HG03520 (cell line): Measurements from ENCODE around the gene PHF21A.

ENCODE experiments used
- ATAC-seq: cut with Tn5 transposase; IDR thresholded peaks from one replicate; pipeline ENCODE4 v1.9.1; 2021; ENCODE audit warnings: mild to moderate bottlenecking, moderate library complexity; ENCODE audit not compliant: unreplicated experiment

PHF21A gene

DNA sequence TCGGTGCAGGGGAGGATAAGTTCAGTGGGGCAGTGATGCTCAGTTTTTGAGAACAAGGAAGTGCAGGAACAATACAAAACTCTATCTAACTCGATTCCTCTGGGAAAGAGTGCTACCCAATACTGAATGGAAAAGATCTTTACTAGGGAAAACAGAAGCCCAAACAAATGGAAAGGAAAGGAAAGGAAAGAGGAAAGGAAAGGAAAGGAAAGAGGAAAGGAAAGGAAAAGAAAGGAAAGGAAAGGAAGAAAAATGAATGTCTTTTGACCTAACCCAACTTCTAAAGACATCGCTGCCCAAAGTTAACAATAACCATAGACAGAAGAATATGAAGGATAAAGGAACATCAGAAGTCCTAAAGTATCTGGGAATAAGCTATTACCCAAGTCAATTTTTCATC is 41.6 kb downstream of the PHF21A start:
- ATAC-seq = no peak

DNA sequence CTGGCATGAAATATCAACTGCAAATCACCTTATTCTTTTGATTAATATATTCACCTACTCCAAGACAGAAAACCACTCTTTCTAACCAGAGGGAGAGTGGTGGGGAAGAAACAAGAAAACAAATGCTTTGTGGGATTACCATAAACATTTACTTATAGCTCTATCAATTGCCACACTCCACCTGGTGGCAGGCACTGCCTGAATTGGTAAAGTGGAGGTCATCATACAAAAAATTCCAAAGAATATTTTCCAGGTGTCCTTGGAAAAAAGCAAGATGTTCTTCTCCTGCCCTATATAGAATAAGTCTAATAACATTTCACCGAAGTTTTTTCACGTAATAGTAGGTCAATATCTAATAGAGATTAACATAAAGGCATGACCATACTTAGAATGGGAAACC is 45.3 kb downstream of the PHF21A start:
- no peak for ATAC-seq

DNA sequence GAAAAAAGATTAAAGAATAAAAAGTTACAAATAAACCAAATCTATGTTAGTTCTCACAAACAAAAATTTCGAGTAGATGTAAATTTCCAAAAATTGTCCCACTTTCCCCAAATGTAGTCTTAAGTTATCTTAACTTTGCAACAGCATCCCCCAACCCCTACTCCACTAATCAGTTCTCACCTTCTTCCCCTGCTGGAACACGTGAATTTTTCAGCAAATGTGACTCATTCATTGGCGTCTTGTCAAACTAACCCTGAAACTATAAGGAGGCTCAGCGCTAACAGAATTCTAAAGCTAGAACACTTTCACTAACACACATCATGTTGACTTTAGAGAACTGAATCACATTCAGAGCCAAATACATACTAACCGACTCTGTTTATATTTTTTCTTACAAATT is 46.1 kb downstream of the PHF21A start:
- ATAC-seq = no peak

DNA sequence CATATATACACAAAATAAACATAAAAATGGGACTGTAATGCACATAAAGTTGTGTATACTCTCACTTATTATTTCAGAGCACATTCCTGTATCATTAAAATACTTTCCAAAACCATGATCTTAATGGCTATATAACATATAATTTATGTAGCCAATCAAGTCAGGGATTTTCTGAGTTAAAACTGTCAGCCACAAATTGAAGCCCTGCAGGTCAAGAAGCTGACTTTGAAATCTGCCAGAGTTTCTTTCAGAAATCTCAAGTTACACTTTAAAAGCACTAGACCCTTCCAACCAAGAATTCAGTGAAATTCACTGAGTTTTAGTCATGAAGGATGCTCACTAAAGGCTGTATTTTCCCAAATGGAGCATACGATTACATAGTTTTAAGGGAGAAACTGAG is 47.6 kb downstream of the PHF21A start:
- ATAC-seq = no peak

DNA sequence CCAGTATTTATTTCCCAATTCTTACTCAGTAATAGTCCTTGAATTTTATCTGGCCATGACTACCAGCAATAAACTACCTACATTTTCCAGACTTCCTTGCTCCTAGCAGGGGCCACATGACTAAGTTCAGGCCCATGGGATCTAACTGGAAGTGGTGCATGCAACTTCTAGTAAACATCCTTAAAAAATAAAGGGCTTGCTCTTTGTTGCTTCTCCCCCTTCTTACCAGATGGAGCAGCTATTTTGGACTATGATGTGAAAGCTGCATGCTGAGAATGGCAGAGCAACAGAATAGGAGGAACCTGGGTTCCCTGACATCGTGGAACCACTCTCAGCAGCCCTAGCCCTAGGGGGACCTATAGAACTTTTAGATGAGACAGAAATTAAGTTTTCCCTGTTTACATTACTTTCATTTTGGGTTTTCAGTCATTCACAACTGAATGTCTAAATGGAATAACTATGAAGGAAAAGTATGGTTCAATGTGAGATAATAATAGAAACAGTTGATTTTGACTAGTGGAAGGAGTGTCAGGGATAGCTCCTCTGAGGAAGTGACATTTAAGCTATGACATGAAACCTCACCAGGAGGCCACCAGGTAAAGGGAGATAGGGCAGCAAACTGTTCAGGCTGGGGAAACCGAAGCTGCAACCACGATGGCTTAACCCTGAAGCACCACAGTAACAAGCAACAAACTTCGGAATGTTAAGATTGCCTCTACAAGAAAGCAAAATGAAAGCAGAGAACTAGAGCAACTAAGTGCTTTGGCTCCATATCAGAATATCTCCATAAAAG is 48.9 kb downstream of the PHF21A start:
- ATAC-seq = no peak

DNA sequence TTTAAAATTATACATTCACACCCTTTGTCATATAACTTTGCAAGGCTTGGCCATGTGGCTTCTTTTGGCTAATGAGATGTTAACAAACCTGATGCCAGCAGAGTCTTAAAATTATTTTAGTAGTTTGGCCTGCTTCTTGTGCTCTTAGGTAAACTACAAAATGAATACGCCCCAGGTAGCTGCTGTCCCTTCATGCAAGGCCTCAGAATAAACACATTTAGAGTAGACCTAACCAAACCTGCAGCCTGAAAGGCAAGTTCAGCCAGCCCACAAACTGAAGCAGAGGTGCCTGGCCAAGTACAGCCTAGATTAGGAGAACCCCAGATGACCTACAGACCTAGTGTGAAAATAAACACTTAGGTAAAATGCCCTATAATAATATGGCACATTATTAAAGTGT is 50.2 kb downstream of the PHF21A start:
- ATAC-seq = no peak

DNA sequence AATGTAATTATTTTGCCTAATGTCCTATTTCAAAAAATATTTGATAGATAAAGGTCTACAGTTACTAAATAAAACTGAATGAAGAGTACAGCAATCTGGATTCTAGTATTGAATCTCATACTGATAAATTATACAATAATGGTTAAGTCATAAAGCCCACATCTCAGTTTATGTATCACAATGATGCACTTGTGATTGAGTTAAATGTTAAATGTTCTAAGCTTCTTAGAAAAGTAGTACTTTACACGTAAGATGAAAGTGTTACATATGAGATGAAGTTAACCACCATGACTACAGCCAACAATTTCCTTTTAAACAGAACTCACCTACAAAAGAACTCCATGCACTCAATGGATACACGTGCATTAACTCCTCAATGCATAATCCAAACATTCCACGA is 51.7 kb downstream of the PHF21A start:
- no peak for ATAC-seq

DNA sequence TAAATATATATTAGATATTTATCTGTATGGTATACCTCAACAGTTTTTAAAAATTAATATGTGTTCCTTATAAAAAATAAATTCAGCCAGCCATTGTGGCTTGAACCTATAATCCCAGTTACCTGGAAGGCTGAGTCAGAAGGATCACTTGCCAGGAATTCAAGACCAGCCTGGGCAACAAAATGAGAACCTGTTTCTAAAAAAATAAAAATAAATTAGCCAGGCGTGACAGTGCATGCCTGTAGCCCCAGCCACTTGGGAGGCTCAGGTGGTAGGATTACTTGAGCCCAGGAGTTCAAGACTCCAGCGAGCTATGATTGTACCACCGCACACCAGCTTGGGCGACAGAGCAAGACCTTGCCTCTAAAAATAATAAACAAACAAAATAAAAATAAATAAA is 54.9 kb downstream of the PHF21A start:
- no peak for ATAC-seq

DNA sequence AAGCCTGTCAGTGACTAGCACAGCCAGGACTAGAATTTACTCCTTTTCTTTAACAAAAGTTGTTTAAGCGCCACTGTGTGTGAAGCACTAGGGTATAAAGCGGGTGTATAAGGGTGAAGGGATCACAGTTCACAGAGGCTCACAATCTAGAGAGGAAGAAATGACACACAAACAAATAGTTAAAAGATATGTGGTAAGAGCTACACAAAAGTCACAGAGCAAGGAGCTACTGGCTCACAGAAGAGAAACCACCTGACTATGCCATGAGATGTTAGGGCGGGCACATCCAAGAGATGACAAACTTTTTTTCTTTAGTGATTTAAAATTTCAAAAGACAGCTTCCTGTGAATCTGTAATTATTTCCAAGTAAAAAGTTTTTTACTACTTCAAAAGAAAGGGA is 55.6 kb downstream of the PHF21A start:
- ATAC-seq = no peak

DNA sequence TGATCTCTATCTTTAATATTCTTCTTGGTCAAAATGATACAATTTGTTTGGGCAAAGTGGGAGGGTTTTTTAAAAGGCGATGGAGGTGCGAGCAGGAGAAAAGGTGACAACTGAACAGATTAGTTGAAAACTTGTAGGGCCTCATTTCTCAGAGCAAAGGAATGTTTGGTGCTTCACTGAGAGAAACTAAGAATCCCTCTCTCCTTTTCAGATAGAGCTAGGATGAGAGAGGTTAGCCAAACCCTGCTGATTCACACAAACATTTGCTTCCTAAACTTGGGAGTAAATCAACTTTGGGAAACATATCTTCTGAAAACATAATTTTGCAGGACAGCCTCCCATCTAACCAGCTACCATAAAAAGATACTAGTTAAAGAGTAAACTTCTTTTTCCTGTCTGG is 57.0 kb downstream of the PHF21A start:
- ATAC-seq = no peak

DNA sequence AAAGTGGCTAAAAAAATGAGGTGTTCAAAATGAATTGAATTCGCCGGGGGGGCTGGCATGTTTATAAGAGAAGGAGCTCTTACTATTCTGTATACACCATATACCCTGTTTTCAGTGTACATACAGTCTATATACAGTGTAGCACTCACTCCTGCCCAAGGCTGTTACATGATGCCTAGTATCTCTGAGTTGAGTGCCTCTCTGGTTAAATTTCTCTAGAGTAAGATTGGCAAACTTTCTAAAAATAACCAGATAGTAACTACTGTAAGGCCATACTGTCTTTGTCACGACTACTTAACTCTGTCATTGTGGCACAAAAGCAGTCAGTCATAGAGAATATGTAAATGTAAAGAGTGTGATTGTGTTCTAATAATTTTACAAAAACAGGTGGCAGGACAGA is 58.1 kb downstream of the PHF21A start:
- no peak for ATAC-seq

DNA sequence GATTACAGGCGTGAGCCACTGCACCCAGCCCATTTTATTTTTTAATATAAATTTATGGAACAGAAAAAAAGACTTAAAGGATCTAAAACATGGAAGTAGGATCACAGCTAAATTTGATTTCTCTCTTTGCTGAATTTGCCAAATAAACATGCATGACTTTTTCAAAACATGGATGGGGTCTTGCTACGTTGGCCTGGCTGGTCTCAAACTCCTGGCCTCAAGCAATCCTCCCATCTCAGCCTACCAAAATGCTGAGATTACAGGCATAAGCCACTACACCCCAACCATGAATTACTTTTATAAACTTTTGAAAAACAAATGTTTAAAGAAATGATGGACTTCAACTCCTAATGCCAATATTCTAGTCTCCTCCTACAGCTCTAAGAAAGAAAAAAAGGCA is 61.2 kb downstream of the PHF21A start:
- no peak for ATAC-seq

DNA sequence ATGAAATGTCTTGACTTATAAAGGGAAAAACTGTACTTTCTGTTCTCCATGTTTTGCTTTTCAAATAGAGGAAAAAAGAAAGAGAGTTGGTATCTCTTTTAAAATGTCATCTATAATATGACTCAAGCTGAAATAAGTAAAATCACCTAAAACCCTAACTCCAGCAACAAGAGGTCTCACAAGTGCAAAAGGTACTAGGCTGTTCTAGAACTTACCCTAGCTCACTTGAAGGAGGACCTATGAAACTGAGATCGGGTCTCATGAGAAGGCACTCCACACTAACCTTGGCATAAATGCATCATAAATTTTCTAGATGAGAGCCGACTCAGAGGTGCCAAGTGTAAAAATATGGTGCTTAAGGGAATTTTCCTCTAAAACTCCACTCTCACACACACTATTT is 63.8 kb downstream of the PHF21A start:
- ATAC-seq = no peak

DNA sequence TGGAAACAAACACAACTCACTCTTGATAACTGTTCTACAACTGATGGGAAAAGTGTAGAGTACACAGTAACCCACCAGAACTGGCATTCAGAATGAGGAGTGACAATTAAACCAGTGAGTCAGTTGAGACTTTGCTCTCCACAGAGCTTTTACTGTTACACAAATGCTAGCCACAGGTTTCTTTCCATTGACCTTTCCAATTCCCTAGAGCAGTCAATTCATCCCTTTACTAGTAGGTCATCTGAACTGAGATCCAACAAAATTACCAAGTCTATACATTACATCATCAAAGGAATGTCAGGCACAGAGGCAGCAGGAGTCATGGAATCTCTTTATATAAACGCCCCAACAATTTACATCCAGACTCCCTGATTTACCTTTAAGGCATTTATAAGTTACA is 65.9 kb downstream of the PHF21A start:
- ATAC-seq = no peak

DNA sequence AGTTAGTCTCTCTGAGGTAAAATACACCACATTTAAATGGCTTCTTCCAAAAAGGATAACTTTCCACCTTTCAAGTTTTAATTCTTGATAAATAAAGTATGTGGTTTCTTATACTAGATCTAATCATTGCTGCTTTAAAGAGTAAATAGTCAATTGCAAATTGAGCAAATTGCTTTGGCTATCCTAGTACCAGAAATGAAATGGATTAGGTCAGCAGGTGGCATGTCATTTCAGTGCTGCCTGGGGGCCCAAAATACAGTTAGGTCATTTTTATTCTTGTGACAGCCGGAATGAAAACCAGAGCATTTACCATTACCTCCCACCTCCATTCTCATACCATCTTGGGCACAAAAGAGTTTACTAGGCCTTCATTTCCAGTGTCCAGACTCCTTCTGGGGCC is 70.2 kb downstream of the PHF21A start:
- ATAC-seq = no peak

DNA sequence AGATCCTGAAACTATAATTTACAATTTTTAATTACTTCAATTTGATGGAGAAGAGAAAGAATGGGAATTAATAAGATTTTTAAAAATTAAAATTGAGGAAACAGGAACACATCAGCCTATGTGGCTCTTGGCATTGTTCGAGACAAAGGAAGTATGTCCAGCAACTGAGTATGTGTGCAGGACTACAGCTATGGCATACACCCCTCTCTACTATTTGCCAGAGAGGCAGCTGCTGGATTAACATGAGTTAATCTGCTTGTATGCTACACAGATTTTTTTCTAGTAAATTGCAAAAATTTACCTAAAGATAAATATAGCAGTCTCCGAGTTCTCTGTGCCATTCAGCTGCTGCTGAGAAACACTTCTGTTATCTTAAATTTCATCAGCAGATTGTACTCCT is 70.6 kb downstream of the PHF21A start:
- ATAC-seq = no peak

DNA sequence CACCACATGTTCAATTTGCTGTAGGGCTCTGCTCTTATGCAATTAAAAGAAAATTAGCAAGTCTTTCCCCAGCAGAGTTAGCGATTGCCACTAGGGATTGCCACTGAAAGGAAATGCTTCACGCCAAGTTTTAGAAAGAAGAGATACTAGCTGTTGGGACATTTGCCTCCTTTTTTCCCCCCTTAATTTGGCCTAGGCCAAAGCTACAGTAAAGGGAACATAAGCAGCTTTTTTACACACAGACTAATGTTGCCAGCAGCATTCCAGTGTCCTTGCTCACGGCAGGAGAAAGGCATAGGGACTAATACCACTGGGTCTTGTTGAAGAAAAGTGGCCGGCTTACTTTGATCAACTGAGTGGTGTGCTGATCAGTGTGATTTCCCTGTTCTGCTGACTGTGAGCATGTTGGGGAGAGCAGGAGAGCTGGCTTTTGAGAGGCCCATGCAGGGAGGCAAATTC is 71.2 kb downstream of the PHF21A start:
- ATAC-seq = no peak

DNA sequence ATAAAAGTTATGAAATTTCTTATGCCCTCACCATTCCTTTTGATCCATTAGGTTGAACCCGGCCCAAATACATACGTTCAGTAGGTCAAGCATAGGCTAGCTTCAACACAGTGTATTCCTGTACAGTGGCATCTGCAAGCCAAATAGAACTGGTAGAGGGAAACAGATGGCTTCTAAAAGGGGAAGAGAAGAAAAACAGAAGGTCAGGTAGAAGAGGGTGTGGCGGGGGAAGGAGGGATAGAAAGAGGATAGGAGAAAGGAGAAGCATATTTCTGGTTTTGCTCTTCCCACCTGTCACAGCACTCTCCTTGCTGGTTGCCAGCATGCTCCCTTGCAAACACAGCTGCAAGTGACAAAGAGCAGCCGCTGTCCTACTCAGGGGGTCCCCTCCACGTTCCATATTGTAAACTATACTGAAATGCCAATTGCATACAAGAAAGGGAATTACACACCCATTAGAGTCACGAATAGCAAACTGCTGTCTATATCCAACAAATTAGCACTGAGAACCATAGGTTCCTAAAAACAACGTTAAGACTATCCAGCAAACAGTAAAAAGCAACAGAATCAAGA is 71.8 kb downstream of the PHF21A start:
- no peak for ATAC-seq

DNA sequence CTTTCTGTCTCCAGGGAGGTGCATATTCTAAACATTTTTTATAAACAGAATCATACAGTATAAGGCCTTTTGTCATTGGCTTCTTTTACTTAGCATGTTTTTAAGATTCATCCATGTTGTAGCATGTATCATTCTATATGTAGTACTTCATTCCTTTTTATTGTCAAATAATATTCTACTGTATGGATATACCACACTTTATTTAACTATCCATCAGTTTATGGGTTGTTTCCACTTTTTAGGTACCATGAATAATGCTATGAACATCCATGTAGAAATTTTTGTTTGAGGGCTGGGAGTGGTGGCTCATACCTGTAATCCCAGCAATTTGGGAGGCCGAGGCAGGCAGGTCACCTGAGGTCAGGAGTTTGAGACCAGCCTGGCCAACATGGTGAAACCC is 73.1 kb downstream of the PHF21A start:
- no peak for ATAC-seq

DNA sequence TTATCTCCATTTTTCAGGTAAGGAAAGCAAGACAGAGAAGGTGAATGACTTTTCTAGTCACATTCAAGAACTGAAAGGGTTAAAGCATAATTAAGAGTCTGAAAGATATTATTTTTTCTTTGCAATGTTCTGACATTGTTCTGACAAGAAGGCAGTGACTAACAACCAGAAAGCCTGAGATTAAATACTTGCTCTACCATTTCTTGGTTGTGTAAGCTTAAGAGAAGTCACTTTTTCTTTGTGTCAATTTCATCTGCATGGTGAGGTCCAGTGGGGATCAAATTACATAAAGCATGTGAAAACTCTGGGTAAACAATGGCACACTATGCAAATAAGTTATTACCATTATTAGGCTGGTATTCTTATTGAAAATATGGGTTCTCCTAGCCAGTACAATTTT is 73.7 kb downstream of the PHF21A start:
- ATAC-seq = no peak

DNA sequence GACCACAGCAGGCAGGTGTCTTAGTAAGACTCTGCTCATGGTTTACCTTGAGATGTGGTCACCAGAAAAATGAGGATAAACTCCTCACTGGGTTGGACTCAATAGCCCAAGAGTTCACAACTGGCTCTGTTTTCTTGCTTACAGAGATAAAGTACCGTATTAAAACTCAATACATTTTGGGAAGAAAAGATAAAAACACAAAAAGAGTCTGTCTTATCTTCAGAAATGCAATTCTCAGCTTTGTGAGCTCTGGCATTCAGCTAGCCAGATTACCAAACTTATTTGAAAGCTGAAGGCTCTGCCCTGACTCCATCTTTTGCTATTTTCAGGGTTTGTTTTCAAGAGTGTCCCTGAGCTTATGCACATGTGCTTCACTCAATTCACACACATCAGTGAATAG is 75.4 kb downstream of the PHF21A start:
- no peak for ATAC-seq

DNA sequence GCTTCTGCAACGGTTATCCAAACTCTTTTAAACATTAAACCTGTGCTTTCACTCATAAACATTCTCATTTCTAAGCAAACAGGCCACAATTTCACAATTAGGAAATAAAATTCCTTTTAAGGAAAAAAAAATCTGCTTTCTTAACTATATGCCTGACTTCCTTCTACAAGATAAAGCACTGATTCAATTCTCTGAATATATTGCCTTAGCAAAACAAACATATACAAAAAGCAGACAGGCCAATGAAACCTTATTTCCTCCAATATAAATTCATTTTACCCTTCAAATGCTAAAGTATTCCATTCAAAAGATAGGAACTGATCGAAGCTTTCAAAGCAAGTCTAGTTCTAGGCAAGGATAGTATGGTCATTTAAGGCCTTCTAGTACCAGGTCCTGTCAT is 76.7 kb downstream of the PHF21A start:
- ATAC-seq = no peak

DNA sequence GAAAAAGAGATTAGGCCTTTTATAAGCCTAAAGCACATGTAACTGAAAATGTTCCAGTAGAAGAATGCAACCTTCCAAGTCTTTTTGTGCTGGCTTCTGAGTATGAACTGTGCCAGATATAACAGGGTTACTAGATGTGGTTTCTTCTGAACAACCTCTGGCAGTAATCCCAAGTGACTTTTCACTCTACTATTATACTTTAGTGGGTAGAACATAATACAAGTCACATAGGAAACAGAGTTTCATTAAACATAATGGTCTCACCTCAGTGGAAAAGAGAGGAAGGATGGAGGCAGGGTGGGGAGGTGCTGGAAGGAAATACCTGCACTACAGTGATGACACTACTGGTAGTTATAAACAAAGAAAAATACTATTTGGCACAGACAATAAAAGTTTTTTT is 81.3 kb downstream of the PHF21A start:
- ATAC-seq = no peak
